ENCODE measurements around the gene SSX7.
"Not testable (repeated sequence)": the region's sequence is repeated elsewhere in the genome, so short reads cannot be mapped to it uniquely, and the experiment has no call there.

The SSX7 gene, protein sequence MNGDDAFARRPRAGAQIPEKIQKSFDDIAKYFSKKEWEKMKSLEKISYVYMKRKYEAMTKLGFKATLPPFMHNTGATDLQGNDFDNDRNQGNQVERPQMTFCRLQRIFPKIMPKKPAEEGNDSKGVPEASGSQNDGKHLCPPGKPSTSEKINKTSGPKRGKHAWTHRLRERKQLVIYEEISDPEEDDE

DNA sequence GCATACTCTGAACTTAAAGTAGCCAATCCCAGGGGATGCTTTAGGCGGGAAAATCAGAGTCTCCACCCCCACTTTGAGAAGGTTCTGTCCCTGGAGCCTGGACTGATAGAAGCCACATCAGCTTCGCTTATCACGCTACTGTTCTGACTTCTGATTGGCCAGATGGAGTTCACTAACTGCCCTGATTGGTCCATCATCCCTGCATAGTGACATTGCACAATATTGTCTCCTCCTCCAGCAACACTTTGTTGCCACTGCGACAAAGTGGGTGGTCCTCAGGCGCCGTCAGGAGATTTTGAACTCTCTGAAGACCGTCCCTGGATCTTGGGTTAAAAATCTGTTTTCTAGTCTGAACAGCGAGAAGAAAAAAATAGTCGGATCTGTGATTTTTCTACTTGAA, at the start of gene SSX7:
TSS of gene SSX7 (minus strand) at position 101 of the 400 bp plus-strand sequence. CDS start 1,428 bp downstream, outside the sequence.
- DNase-seq (ENCODE audit: low read depth) = not testable (repeated sequence)

DNA sequence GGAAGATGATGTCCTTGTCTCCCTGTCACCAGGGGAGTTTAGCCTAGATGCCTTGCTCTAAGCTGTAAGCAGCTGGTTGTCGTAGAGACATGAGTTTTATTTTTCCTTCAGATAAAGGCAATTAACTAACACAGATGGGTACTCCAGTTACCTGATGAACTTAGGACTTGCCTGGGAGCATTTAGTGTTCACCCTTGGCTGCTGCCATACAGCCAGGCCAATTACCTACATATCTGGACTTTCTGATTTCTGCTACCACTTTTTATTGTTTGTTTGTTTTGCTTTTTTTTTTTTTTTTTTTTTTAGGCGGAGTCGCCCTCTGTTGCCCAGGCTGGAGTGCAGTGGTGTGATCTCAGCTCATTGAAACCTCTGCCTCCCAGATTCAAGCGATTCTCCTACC, 37.3 kb upstream of the SSX7 start:
- not testable (repeated sequence) for DNase-seq (ENCODE audit: low read depth)

DNA sequence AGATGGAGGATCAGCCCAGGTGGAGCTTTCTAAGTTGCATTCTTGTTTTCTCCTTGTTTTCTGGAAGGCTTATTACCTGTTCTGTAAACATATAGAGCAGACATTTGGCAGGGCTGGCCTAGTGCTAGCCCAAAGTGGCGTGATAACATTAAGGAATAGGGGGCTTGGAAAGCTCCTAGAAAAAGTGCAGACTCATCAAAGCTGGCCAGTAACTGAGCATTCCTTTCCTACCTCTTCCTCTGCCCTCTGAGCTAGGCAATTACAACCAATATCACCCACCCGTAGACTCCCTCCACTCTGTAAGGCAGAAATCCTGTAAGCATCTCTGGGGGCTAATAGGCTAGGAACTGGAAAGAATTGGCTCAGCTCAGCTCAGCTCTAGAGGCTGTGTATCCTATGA, 7.5 kb upstream of the SSX7 start:
- DNase-seq (ENCODE audit: low read depth) = not testable (repeated sequence)

DNA sequence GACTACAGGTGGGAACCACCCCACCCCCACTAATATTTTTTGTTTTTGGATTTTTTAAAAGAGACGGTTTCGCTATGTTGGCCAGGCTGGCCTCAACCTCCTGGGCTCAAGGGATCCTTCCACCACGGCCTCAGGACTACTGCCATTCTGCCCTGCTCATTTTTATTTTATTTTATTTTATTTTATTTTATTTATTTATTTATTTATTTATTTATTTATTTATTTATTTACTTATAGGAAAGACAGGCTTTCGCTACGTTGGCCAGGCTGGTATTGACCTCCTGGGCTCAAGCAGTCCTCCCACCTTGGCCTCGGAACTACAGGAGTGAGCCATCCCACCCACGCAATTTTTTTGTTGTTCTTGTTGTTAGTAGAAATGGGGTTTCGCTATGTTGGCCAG, 775 bp upstream of the SSX7 start:
- not testable (repeated sequence) for DNase-seq (ENCODE audit: low read depth)

DNA sequence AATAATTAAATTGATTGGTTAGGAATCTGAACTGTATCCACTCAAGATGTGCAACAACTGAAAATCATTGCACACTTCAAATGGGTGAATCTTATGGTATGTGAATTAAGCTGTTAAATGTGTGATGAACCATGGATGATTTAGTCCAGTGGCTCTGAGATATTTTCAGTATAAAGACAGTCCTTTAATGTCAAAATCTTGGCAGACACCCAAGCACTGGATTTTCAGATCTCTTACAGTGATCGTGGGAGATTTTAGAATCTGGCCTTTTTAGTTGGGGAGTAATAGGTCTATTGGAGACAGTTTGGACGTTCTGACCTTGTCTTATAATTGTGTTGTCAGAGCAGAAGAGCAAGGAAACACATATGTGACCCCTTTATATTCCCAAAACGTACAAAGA, 4.0 kb downstream of the SSX7 start:
- DNase-seq (ENCODE audit: low read depth) = not testable (repeated sequence)

DNA sequence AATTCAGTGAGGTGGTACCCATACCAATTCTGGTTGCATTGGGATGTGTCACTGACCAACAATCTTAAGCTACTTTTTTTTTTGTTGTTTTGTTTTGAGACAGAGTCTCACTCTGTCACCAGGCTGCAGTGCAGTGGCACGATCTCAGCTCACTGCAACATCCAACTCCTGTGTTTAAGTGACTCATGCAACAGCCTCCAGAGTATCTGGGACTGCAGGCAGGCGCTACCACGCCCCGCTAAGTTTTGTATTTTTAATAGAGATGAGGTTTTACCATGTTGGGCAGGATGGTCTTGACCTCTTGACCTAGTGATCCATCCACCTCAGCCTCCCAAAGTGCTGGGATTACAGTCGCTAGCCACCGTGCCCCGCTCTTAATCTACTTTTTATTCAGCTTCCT, 5.7 kb downstream of the SSX7 start:
- DNase-seq (ENCODE audit: low read depth) = not testable (repeated sequence)

DNA sequence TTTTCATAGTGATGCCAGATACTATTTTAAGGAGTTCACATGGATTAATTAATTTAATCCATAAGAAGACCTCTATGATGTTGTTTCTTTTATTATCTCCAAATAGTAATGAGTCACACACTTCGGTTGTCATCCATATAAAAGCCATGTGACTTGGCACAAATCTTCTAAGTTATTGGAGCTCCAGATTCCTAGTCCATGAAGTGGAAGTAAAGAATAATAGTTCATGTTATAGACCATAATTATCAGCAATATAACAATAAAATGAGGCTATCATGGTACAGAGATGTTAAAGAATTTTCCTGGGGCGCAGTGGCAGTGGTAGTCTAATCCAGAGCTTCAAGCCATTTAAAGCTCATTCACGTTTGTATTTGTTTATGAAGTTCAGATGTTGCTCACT, 26.2 kb downstream of the SSX7 start:
- not testable (repeated sequence) for DNase-seq (ENCODE audit: low read depth)

DNA sequence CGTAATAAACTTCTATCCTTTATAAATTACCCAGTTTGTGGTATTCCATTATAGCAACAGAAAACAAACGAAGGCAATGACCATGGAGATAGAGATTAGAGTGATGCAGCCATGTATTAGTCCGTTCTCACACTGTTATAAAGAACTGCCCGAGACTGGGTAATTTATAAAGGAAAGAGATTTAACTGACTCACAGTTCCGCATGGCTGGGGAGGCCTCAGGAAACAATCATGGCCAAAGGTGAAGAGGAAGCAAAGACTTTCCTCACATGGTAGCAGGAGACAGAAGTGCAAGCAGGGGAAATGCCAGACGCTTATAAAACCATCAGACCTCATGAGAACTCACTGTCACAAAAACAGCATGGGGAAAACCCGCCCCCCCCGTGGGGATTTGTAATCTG, 34.0 kb downstream of the SSX7 start:
- not testable (repeated sequence) for DNase-seq (ENCODE audit: low read depth)

DNA sequence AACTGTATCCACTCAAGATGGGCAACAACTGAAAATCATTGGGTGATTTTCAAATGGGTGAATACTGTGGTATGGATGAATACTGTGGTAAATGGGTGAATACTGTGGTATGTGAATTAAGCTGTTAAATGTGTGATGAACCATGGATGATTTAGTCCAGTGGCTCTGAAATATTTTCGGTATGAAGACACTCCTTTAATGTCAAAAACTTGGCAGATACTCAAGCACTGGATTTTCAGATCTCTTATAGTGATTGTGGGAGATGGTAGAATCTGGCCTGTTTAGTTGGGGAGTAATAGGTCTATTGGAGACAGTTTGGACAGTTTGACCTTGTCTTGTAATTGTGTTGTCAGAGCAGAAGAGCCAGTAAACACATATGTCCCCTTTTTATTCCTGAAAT, 45.7 kb downstream of the SSX7 start:
- no peak for DNase-seq (ENCODE audit: low read depth)

DNA sequence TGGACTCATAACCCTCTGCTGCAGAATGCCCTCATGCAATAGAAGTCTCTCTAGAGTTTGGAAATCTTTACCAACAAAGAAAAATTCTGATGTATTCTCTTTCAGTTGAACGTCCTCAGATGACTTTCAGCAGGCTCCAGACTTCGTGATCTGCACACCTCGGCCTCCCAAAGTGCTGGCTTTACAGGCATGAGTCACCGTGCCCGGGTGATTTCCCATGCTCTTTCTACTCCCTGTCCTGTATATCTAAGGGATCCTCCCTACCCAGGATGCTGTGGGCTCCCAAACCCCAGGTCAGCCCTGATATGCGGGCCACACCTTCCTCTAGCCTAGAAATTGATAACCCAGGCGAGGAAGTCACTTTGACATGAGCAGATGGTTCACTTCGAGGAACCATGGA, 51.5 kb downstream of the SSX7 start:
- not testable (repeated sequence) for DNase-seq (ENCODE audit: low read depth)

DNA sequence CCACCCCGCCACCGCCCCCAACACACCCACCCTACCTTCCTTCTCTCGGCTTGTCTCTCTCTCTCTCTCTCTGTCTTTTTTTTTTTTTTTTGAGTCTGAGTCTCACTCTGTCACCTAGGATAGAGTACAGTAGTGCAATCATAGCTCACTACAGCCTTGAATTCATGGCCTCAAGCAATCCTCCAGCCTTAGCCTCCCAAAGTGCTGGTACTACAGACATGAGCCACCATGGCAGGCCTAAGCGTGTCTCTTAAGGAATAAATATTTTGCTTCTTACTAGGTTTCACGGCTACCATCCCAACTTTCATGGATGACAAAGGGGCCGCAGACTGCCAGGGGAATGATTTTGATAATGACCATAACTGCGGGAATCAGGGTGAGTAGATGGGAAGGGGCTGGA, 55.8 kb downstream of the SSX7 start:
- no peak for DNase-seq (ENCODE audit: low read depth)

DNA sequence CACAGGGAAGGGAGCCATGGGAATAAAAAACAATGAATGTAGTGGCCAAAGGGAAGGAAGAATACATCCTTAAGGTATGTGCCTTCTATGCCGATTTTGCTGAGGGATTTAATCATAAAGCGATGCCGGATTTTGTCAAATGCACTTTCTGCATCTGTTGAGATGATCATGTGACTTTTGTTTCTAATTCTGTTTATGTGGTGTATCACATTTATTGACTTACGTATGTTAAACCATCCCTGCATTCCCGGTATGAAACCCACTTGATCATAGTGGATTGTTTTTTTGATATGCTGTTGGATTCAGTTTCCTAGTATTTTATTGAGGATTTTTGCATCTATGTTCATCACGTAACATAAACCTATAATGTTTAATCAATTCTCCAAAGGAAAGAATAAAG, 60.0 kb downstream of the SSX7 start:
- no peak for DNase-seq (ENCODE audit: low read depth)
